Activated CD8-positive, alpha-beta memory T cell treated with anti-CD3 and anti-CD28 coated beads for 4 hours (primary cell): ENCODE data around the gene UCP2.
A peak's percentile ranks its signal among the peaks of the same experiment; 100 is the strongest.

Experiments used
- DNase-seq, 2 donors: peaks; one replicate each; pipeline ENCODE4 v3.0.0-alpha.2; 2020; ENCODE audit warnings: low read depth in 2 of 2

The UCP2 gene

DNA sequence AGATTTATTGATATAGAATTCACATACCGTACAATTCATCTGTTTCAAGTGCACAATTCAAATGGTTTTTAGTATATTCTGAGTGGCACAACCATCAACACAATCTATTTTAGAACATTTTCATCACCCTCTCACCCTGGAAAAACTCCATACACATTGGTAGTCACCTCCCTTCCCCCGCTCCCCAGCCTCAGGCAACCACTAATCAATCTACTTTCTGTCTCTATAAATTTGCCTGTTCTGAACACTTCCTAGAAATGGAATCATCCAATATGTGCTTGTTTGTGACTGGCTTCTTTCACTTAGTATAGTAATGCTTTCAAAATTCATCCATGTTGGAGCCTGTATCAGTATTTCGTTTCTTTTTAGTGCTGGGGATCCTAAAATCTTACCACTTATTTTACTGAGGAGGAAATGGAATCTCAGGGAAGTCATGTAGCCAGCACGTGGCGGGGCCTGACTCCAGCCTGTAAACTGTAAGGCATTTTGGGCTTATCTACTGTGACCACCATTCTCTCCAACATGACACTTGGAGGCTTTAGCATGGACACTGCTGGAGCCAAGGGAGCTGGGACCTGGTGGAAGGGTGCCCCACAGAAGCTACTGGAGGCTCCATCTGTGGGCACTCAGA is 27.1 kb upstream of the UCP2 start:
- no peak for DNase-seq

DNA sequence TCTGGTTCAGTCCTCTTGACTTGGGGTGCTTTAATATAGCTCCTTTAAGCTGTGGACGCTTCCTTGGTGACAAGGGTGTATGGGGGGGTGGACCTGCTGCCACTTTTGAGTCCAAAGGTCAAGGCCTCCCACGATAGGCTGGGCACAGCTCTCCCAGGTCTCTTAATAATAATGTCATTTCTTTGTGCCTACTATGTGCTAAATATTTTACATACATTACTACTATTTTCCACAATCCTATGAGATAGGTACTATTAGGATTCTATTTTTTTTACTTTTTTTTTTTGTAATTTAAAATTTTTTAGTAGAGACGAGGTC is 26.5 kb upstream of the UCP2 start:
- DNase-seq = no peak

DNA sequence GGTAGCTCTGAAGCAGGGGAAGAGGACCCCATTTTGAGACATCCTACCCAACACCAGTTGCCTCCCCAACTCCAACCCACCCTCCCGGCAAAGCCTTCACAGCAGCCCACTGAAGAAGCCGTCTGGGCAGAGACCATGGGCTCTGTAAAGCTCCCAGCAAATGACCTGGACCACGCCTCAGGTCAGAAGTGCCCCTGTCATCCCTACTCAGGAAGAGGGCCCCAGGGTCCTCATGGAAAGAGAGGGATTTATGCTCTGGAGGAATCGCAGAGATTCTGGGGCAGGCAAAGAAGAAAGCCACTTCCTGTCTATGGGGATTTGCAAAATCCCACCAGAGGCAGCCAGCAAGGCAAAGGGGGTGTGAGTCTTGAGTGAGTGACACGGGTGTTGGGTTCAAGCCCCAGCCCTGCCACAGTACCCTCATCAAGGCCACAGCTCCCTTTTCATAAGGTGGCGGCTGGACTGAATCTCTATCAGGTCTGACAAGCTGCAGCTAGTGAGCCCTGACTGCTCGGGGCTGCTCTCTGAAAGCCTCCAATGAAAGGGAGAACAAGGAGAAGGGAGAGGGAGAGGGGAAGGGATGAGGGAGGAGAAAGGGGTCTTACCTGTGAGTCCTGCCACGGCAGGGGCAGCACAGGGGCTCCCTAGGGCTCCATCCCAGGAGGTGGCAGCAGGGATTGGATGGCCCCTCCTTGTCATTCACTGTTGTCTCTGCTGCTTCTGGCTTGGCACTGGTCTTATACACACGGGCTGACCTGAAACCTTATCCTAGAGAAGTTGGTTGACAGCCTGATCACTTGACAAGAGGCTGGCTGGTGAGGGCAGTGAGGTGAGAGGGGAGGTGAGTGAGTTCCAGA is 26.0 kb upstream of the UCP2 start, which contains the start of gene UCP3:
Gene UCP3, minus strand, starts transcription at position 713 of the 857 bp plus-strand sequence. CDS start 2,043 bp downstream, outside the sequence.
- no peak for DNase-seq

DNA sequence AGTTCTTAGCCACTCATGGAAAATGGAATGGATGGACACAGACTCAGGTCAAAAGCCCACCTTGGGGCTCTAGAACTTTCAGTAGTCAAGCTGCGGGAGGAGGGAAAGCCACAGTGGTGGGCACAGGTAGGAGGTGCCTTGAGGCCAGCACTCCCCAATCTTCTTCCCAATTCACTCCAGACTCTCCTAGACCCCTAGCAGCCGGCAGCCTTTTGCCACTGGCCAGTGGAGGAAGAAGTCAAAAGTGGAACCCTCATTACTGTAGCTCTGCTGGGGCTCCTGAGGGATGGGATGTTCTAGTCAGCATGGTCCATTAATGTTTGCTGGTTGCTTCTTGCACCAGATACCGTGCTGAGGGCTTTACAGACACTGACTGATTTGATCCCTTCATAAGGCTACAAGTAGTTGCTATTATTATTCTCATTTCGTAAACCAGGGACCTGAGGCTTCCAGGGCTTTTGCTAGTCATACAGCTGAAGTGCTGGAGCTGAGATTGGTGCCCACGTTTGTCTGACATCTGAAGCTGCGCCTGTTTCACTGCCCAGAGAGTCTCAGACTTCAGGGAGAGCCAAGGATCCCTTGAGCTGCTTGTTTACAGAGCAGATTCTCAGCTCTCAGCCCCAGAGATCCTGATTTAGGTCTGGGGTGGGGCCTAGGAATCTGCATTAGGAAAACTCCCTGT is 25.2 kb upstream of the UCP2 start:
- no peak for DNase-seq

DNA sequence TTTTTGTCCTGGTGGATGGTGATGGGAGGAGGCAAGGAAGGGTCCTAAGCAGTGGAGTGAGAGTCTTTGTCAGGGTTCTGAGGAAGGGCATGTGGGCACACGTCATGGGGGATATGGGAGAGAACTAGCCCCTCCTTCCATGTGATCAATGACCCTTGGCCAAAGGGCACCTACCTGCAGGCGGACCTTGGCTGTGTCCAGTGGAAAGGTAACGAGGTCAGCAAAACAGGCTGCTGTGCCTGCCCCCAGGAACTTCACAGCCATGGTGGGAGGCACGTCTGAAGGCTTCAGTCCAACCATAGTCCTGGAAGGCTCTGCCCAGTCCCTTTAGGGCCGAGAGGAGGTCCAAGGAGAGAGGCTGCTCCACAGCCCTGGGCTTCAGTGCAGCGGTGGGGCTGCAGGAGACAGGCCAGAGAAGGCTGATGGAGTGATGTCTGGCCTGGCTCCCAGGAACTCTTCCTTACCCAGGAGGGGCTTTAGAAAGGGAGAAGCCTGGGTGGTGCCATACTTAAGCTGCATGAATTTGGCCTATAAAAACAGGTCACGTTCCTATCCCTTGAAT is 24.2 kb upstream of the UCP2 start:
- no peak for DNase-seq

DNA sequence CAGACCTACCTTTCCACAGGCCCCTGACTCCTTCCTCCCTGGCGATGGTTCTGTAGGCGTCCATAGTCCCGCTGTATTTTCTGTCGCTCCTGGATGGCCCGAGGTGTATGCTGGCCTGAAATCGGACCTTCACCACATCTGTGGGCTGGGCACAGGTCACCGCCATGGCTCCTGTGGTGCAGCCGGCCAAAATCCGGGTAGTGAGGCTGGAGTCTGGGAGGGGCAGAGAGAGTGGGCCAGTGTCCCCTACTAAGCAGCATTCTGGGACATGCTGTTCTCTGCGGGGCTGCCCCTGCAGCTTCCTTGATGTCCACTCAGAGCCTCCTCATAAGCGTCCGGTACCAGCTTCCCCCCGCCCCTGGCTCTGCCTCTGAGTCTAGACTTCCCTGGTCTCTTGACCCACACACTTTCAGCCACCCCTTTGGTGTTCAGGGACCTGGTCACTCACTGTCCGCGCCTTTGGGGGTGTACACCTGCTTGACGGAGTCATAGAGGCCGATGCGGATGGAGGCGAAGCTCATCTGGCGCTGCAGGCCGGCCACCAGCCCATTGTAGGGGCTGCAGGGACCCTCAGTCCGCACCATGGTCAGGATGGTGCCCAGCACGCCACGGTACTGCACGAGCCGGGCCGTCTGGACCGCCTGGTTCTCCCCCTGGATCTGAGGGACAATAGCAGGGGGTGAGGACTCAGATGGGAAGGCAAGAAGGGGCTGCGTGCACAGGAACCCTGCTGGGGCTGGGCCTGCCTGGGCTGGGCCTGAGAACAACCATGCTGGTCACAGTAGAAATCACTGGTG is 23.3 kb upstream of the UCP2 start:
- DNase-seq = no peak

DNA sequence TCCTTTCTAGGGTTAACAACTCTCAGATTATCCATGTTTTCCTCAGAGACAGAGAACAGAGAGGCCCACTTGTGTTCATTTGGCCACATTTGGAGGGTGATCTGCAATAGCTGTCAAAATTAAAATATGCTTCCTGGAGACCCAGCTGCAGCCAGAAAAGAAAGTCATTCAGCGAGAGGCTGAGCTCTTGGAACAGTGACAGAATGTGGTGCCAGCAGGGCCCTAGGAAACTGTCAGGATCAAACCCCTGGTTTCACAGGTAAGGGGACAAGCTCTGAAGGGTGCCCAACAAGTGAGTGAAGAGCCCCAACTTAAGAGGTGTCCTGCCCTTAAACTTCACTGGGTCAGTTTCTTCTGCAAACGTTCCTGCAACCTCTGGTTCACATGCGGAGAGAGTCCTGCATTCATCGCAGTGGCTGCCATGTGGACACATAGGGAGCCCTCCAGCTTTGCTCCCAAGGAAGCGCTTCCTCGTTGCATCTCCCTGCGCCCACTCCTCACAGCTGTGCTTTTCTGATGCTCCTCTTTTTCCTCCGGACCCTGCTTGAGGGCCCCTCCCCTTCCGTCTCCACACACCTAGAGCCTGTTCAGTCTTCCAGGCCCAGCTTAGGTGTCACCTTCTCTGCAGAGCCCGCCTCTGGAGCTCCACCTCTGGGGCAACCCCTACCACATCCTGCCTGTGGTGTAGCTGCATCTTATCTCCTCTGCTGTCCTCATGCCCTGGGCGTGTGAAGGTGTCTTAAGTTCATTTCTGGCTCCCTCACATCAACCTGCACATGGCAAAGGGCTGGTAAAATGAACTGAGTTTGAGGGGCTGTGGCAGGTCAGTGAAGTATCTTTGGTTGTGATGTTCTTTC is 22.3 kb upstream of the UCP2 start:
- peak; percentile 54 to 70 for DNase-seq

DNA sequence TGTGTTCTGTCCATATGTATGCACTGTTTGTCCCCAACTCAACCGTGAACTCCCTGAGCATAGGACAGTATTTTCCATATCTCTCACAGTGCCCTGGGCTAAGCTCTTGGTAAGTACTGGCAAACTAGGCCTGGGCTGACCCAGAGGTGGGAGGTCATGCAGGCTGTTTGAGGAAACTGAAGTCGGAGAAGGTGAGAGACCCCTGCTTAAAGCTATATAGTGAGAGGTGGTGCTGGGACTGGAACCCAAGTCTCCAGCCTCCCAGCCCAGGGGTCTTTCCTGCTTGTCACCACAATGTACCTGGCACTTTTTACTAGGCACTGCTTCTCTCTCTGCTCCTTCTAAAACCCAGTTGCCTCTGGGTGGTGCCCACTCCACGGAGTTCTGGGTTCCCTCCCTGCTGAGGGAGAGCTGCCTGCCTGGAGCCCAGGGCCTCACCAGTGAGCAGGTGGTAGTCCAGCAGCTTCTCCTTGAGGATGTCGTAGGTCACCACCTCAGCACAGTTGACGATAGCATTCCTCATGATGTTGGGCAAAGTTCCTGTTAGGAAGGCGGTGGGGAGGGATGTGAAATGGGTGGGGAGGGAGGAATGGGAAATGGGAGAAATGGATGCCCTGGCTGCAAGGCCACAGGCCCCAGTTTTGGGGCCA is 21.5 kb upstream of the UCP2 start:
- no peak for DNase-seq

DNA sequence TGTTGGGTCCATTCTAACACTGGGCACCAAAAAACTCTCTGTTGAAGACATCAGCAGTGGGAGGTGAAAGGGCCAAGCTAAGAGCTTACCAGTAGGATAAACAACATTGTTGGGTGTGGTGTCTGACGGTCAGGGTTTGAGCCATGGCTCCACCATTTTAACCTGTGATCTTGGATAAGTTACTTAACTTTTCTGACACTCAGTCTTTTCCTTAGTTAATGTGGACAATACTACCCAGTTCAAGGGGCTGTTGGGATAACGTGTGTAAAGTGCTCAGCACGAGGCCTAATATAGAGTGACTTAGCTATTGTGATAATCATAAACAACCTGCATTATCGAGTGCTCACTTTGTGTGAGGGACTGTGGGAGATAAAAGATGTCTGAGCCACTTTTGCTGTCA is 20.2 kb upstream of the UCP2 start:
- DNase-seq = no peak

DNA sequence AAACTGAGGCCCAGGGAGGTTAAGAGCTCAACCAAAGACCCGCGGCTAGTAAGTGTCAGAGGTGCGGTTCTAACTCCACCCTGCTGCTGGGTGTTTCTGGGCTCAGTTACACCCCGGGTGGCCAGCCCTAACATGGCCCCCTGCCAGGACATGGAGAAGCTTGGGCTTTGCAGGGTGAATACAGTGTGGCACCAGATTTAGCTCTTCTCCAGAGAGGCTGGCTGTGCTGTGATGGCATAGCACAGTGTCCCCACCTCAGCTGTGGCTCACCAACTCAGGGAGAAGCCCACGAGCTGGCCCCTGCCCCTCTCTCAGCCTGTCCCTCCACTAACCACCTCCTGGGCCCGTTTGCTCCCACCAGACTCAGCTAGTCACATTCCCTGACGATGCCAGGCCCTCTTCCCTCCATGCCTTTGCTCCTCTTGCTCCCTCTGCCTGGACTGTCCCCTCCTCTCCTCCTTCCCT is 19.2 kb upstream of the UCP2 start:
- no peak for DNase-seq

DNA sequence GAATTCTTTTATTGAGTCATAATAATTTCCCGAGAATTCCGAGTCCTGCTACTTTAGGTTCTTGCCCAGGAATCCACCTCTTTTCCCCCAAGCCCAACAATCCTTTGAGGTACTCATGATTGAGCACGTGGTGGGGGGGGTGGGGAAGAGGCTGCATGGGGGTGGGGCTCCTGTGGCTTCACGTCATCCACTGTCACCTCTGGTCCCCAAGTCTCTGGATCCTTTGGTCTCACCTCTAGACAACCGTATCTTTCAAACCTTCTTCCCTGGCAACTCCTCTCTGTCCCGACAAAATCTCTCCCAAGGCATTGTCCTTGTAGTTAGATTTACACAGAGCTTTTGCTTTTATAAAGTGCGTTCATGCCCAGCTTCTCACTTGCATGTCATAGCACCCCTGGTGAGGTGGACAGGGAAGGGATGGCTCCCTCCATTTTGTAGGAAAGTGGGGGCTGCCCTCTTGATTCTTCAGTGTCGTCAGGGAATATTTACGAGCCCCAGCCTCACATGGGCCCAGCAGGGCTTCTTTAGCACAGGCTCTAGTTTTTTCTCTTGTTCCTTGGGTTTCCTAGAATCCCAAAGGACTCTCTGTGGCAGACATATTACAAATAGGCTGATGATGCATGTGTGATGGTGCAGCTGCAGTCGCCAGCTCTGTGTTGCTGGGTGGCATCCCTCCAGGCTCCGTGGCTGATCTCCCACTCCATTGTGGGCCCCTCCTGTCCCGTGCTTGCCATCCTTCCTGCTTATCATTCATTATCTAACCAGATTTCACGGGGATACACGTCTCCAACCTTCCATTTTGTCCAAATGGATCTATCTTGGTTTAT is 17.9 kb upstream of the UCP2 start:
- no peak for DNase-seq

DNA sequence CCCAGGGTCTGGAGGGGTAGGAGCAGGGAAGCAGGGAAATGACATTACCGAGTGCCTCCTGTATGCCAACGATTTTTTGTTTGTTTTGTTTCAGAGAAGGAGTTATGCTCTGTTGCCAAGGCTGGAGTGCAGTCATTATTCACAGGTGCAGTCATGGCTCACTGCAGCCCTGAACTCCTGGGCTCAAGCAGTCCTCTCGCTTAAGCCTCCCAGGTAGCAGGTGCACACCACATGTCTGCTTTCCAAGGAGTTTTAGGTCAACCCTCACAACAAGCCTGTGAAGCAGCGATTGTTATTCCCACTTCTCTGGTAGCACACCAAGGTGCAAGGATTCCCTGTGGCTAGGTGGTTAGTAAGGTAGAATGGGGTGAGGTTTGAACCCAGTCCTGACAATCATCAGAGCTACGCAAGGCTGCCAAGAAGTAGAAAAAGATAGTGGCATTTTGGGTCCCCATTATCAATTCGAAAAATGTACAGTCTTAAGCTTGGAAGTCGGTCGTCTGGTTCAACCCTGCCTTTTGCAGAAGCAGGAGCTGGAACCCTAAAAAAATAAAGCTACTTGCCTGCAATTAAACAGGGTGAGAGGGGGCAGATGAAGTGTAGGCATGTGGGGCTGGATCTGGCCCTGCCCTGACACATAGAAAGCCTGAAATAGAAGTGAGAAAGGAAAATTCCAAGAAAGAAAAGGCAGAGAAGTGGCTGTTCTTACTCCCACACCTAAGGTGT is 17.1 kb upstream of the UCP2 start:
- no peak for DNase-seq

DNA sequence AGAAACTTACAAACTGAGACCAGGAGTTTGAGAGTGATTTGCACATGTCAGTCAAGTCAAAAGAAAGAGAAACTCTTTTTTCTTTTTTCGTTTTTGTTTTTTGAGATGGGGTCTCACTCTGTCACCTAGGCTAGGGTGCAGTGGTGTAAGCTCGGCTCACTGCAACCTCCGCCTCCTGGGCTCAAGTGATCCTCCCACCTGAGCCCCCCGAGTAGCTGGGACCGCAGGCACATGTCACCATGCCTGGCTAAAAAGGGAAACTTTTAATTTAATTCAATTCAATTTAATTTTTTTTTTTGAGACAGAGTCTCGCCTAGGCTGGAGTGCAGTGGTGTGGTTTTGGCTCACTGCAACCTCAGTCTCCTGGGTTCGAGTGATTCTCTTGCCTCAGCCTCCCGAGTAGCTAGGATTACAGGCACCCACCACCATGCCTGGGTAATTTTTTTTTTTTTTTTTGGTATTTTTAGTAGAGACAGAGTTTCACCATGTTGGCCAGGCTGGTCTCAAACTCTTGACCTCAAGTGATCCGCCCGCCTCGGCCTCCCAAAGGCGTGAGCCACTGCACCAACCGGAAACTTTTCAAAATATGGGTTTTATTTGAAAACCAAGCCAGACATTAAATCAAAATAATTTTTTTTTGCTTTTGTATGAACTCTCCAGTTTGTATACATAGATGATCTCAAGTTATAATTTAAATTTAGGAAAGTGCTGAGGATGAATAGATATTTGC is 16.4 kb upstream of the UCP2 start:
- DNase-seq = no peak

DNA sequence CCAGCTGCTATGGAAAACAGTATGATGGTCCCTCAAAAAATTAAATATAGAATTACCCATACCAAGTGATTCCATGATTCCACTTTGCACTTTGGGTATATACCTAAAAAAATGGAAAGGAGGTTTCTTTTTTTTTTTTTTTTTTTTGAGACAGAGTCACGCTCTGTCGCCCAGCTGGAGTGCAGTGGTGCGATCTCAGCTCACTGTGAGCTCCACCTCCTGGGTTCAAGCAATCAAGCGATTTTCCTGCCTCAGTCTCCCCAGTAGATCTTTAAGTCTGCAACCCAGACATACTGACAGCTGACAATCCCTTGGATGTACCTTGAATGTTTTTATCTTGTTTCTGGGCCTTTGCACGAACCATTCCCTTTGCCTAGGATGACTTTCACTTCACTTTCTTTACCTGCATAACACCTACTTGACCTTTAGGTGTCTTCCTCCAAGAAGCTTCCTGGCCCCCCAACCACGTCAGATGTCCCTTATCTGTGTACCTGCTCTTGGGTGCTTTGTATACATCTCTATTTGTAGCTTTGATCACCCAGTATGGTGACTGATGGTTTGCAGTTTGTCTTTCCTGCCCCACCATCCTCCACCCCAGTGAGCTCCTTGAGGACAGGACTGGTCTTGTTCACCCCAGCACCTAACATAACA is 14.6 kb upstream of the UCP2 start:
- no peak for DNase-seq

DNA sequence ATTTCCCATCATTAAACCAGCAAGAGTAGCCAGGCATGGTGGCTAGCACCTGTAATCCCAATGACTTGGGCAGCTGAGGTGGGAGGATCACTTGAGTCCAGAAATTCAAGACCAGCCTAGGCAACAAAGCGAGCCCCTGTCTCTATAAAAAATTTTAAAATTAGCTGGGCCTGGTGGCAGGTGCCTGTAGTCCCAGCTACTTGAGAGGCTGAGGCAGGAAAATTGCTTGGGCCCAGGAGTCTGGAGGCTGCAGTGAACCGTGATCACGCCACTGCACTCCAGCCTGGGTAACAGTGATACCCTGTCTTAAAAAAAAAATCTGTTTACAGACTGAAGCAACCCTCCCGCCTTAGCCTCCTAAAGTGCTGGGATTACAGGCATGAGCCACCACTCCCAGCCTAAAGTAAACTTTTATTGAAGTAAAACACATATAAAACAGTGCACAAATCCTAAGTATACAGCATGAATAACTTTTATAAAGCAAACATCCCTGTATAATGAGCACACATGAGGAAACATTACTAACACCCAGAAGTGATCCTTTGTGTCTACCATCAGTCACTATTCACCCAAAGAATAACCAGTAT is 13.6 kb upstream of the UCP2 start:
- DNase-seq = no peak

DNA sequence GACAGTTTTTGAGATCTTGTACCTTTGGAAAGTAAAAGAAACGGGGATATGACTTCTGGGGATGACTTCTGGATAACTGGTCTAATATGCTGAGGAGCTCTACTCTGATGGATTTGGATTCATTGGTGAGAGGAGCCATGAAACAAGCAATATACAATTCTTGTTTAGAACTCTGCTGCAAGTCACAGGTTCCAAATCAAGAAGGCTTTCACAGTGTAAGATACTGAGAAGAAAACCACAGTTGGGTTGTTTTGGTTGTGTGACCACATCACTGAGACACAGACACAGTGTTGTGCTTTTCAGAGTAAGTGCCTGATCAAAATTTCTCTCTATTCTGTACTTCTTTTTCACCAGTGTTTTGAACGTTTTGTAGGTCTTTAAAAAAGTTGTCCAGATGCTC is 13.1 kb upstream of the UCP2 start:
- DNase-seq = no peak

DNA sequence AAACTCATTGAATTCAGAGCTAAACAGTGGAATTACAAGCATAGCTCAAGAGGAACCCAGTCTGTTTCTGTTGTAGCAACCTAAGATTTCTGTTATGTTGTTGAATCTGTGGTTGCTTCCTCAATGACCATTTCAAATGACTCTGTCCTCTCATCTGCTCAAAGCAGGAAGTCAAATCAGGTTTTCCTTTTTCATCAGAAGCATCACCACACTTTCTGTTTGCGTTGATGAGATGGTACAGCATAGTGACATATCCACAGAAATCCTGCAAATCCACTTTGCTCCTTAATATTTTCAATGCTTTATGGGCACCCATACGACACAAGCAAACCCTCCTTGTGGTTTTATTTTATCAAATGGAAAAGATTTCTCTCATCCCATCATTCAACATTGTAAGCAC is 12.6 kb upstream of the UCP2 start:
- no peak for DNase-seq
